Measurements from ENCODE around the gene SERPINB7. TPM values are rescaled to one million over a fixed set of nuclear protein-coding genes. Genes with fewer than 3 reads are reported as not detected.

The SERPINB7 gene
- total and polyA plus RNA-seq, 2 of the 8 experiments (the other 6 are each of a cell fraction or from before 2014, with no cell fraction given), result not detected

- H2AFZ ChIP-seq (ENCODE audit: low read length), result no peak overlapping the region
- no peak overlapping the region for H2BK120ac ChIP-seq (replicated peaks; ENCODE audit: low read depth, low read length)
- CTCF ChIA-PET (ENCODE audit: partially characterized antibody), result interaction anchor here (1.3 kb wide), 1 partner anchor 9 kb away, joined by 4 read pairs; no protein-coding TSS in a partner anchor
- no peak overlapping the region for H3K4me3 ChIP-seq (ENCODE audit: extremely low read depth in 1 of 4, insufficient read depth in 2 of 4, low read depth in 3 of 4, low read length in 4 of 4)
- no peak overlapping the region for H3K4me2 ChIP-seq (ENCODE audit: insufficient read depth in 1 of 2, low read depth in 2 of 2, low read length in 2 of 2)
- H3K18ac ChIP-seq (ENCODE audit: extremely low read depth, low read length), result no peak overlapping the region
- H2BK15ac ChIP-seq (ENCODE audit: low read length), result no peak overlapping the region
- POLR2A ChIA-PET (ENCODE audit: partially characterized antibody), result no interaction called here
- no peaks in the 10 kb centered on the region for H3K27me3 ChIP-seq (replicated peaks in 1 of 4; ENCODE audit: control insufficient read depth in 3 of 4, extremely low read depth in 1 of 4, insufficient read depth in 3 of 4, low read length in 3 of 4)
- no peaks in the 10 kb centered on the region for H3K79me2 ChIP-seq (ENCODE audit: control insufficient read depth in 1 of 2, insufficient read depth in 2 of 2, low read length in 2 of 2)
- H3K23ac ChIP-seq (ENCODE audit: insufficient read length), result no peak overlapping the region
- DNase-seq (ENCODE audit: low read depth in 1 of 2, low spot score in 2 of 2) (no peak), FAIRE-seq (no peak)
- H4K8ac ChIP-seq (ENCODE audit: extremely low read depth, insufficient read depth, low read length), result no peak overlapping the region
- no peak overlapping the region for H3K4ac ChIP-seq (replicated peaks; ENCODE audit: insufficient read length, low read depth, low read length)
- no peak overlapping the region for H2BK5ac ChIP-seq (ENCODE audit: low read depth, low read length)
- no peak overlapping the region for H2BK20ac ChIP-seq (ENCODE audit: low read length)
- H3K23me2 ChIP-seq (ENCODE audit: low read depth, low read length), result no peaks in the 10 kb centered on the region
- no peak overlapping the region for H3K14ac ChIP-seq (ENCODE audit: insufficient read length)
- no peaks in the 10 kb centered on the region for H3K36me3 ChIP-seq (ENCODE audit: control insufficient read depth in 2 of 4, insufficient read depth in 4 of 4, low read length in 3 of 4)
- no peak overlapping the region for H4K91ac ChIP-seq (replicated peaks; ENCODE audit: insufficient read length, low read length)
- no peak overlapping the region for H3K9ac ChIP-seq (replicated peaks in 1 of 4; ENCODE audit: extremely low read depth in 1 of 4, low read depth in 3 of 4, low read length in 3 of 4)
- H3K56ac ChIP-seq (replicated peaks; ENCODE audit: insufficient read length, low read depth, low read length), result no peak overlapping the region
- no peaks in the 10 kb centered on the region for H3K4me1 ChIP-seq (replicated peaks in 1 of 4; ENCODE audit: control insufficient read depth in 3 of 4, insufficient read depth in 4 of 4, low read length in 3 of 4)
- H3K27ac ChIP-seq (ENCODE audit: low read depth, low read length), result no peak overlapping the region
- no peaks in the 10 kb centered on the region for H3K9me3 ChIP-seq (ENCODE audit: insufficient read depth in 2 of 2, low read depth in 1 of 2, low read length in 1 of 2)
- no peak overlapping the region for H4K5ac ChIP-seq (ENCODE audit: insufficient read length, low read depth, low read length)
- H3K79me1 ChIP-seq (ENCODE audit: low read depth, low read length), result no peaks in the 10 kb centered on the region
- WGBS, 2 experiments (ENCODE audit: extremely low coverage in 1 of 2, insufficient coverage in 1 of 2, insufficient read length in 1 of 2, insufficient replicate concordance in 2 of 2, low coverage in 1 of 2, low lambda C conversion rate in 2 of 2, missing lambda C conversion rate in 1 of 2), result 71% methylated on average over 1 of the region's 1 CpG; no CpG with 5 or more reads in 1 of the 2 experiments
- H2AK5ac ChIP-seq (ENCODE audit: low read depth, low read length), result no peak overlapping the region
- no peaks in the 10 kb centered on the region for H4K20me1 ChIP-seq (replicated peaks in 1 of 2; ENCODE audit: control insufficient read depth in 1 of 2, insufficient read depth in 2 of 2, low read length in 2 of 2)
- H2BK12ac ChIP-seq (ENCODE audit: low read depth, low read length), result no peak overlapping the region
- no peak for TF ChIP-seq BCL11A (IDR thresholded peaks at IDR 0.05; ENCODE audit: low read depth in 2 of 2, low read length in 2 of 2)
- TF ChIP-seq JUN (IDR thresholded peaks at IDR 0.05; ENCODE audit: low read depth, low read length), result no peak
Observed at GRCh38 chr18:63774511-63774910, 707 bp upstream of the SERPINB7 start.

Data from H1 (cell line).